CD1c-positive myeloid dendritic cell (primary cell): ENCODE data around the gene ABHD15.

Source experiments
- DNase-seq: peaks from one replicate; pipeline ENCODE4 v3.0.0-alpha.2; 2016; ENCODE audit errors: extremely low spot score

ABHD15 gene

DNA sequence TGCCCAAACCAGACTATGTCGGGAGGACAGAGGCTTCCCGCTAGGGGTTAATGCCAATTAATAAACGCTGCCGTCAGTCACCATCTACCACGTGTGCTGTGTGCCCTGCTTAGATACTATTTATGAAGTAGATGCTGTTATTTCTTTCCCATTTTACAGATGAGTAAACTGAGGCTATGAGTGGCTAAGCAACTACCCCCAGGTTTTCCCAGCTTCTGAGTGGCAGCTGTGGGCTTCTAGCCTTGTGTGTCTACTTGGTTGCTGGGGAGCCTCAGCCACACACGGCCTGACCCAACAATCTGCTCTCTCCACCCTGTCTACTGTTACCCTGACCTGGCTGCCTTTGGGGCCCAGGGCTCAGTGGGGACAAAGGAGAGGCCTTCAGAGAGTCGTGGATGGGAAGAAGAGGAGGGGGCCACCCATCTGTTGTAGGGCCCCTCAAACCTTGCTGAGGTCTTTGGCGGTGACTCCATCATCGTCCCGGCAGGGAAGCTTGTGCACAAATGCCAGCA lies 15.5 kb upstream of the ABHD15 start:
- DNase-seq: no peak

DNA sequence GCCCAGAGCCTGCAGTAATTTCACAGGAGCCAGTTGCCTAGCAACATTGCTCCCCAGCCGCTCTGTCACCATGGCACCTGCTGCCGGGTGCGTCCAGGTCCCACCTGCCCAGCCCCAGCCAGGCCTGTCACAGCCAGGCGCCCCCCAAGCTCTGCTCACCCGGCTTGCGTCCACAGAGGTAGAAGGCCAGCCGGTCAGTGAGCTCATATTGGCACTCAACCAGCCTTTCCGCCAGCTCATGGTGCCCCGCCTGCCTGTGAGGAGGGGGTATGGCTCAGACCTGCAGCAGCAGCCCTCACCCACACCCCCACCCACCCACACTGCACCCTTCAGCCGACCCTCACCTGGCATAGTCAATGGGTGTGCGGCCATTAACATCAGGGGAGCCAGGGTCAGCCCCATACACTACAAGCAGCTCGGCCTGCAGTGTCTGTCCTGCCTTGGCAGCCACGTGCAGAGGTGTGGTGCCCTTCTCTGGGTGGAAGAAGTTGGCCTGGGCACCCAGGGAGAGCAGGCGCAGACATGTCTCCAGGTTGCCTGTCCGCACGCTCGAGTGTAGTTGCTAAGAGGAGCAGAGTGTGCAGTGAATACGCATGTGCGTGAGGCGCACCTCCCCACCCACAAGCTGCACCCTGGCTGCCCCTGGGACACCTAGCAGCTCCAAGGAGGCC lies 14.9 kb upstream of the ABHD15 start:
- DNase-seq: no peak

DNA sequence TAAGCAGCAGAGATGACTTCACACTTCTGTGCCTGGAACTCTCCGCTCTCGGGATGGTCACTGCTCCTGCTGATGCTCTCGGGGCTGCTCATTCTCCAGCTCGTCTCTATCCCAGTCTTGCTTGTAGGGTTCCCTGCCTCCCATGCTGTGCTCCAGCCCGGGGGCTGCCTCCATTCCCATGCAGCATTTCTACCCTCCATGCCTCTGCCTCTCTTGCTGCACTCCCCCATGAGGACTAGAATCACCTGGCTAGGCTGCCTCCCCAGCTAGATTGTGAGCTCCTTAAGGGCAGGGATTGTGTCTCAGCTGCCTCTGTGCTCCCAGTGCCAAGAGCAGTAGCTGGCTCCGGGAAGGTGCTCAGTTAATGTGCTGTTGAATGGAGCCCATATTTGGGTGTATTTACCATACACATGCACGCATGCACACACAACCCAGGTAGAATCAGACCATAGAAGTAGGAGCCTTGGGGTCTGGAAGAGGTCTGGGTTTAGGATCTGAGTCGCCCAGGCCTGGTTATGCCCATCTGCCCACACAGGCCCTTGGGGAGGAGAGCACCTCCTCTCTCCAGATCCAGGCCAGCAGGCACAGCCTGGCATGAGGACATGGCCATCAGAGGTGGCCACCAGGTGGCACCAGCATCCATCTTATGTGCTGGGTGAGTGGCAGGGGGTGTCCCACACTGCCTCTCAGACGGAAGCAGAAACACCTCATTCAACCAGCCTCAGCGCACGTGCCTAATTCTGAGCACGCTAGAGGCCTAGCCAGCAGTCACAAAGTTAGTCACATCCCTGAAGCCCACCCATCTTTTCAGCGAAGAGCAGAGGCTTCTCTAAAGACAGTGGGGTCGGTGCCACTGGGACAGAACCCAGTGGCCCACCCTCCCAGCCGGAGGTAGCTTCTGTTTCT lies 13.3 kb upstream of the ABHD15 start:
- DNase-seq: peak; percentile 93

DNA sequence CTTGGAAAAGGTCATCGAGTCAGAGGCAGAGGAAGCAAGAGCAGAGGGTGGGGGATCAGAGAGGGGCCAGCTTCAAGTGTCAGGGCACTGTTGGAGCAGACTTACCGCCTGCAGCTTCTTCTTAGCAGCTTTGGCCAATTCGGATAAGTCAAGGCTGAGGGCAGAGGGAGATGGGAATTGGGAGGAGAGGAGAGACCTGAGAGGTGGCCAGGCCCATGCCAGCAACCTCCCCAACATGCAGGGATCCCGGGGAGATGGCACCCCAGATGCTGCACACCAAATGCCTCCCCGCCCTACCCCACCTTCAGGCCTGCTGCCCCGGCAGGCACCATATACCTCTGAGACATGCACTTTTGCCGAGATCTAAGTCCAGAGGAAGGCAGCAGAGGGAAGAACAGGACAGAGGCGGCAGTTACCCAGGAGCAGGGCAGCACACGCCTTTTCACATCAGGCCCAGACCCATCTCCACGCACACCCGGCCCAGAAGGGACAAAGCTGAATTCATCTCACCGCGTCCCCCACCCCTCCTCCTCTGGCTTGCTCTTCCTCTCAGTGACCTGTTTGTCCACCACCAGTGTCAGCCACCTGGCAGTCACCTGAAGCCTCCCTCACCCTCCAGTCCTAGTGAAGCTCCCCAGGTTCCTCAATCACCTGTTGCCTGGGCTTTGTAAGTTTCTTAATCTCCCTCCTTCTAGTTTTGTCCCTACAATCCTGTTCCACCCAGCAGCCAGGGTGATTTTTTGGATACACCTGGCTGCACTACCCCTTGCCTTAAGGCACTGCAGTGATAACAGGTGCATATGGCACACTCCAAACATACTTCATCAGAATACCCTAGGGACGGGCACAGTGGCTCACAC lies 12.0 kb upstream of the ABHD15 start:
- DNase-seq: no peak

DNA sequence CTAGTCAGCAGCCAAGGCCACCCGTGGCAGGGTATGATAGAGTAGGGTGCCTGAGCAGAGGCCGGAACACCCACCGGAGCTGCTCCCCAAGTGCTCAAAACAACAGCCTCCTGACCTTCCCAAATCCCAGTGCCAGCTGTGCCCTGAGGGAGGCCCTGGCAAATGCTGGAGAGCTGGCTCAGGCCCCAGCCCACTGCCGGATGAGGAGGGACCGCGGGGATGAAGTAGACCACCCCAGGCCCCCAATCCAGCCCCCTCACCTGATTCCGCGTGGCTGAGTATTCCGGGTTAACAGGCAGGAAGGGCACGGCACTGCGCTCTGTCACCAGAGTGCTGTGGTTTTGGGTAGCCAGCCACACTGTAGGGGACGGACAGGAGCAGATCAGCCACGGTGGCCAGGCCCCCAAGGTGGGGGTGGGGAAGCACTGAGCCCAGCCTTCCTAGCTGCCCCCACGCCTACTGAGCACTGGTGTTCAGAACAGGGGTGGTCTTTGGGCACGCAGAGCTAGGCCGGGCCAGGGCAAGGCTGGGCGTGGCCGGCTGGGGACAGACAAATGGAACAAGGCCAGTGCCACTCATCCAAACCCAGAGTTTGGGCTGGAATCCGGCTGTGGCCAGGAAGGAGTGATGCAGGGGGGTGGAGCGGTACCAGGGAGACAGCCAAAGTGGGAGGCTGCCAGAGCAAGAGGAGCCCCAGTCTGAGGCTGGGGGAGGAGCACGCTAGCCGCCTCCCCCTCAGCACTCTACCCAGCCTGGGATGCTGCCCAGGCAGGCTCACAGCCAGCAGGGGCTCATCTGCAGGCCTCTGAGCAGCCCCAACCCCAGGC lies 10.8 kb upstream of the ABHD15 start:
- no peak for DNase-seq

DNA sequence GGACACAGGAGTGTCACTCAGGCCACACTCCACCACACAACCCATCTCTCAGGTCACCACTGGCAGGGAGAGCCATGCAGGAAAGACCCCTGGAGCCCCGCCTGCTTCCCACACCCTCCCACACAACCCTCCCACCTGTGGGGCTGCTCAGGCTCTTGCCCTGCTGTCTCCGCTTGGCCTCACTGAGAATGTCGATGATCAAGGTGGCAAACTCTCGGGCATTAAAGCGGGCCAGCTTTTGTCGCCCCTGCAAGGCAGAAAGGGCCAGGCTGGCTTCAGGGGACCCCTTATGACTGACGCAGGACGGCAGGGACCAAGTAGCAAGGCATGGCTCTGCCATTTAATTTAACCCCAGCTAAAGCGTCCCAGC lies 10.1 kb upstream of the ABHD15 start:
- DNase-seq: no peak

DNA sequence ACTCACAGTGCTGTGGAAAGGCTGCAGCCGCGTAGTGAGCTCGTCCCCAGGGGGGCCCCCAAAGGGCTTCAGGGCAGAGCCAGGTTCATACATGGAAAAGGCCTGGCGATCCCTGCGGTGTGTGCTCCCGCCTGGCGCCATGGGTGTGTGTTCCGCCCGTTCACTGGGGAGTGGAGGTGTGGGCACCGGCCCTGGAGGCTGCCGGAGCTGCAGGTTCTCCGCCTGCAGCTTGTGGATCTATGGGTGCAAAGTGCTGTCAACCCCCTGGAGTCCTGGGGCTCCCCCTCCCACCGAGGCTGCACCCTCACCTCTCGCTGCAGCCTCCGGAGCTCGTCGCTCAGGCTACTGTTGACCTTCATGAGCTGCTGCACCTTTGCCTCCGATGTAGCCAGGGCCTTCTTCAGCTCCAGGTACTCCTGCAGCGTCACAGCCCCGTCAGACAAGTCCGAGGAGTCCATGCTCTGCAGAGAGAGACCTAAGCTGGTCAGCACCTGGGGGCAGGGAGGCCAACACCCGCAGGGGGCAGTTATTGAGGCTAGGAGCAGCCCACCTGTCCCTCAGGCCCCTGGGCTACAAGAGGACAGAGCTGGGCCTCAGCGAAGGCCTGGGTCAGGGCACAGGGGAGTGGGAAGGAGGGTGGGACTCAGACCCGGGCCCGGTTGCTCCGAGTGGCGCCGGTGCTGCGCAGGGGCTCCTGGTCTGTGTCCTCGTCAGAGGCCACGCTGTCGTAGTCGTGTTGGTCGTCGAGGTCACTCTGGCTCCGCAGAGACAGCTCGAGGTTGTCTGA lies 9.6 kb upstream of the ABHD15 start:
- no peak for DNase-seq

DNA sequence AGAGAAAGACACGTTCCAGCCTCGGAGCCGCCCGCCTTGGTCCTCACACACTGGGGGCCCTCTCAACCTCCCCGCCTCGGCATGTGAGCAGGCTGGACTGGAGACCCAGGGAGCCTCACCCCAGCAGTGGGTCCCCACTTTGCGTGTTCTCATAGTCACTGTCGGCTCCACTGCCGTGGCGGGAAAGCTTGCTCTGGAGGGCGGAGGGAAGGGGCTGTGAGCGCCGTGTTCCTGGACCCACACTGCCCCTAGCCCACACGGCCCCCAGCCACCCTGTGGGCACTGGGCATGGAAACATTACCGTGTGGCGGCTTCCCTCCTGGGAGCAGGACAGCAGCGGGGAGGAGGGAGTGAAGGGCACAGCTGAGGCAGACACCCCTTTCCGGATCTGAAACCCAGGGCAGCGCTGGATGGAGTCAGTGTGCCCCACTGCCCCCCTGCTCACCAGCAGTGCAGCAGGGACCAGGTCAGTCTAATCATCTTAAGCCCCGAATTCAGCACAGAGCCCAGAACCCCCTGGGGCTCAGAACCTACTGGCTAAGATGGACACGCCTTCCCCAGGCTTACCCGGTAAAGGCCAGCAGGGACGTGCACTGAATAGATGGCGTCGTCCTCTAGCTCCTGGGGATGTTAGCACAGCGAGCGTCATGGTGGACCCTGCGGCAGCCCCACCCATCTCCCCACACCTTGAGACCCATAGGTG lies 8.8 kb upstream of the ABHD15 start:
- no peak for DNase-seq

DNA sequence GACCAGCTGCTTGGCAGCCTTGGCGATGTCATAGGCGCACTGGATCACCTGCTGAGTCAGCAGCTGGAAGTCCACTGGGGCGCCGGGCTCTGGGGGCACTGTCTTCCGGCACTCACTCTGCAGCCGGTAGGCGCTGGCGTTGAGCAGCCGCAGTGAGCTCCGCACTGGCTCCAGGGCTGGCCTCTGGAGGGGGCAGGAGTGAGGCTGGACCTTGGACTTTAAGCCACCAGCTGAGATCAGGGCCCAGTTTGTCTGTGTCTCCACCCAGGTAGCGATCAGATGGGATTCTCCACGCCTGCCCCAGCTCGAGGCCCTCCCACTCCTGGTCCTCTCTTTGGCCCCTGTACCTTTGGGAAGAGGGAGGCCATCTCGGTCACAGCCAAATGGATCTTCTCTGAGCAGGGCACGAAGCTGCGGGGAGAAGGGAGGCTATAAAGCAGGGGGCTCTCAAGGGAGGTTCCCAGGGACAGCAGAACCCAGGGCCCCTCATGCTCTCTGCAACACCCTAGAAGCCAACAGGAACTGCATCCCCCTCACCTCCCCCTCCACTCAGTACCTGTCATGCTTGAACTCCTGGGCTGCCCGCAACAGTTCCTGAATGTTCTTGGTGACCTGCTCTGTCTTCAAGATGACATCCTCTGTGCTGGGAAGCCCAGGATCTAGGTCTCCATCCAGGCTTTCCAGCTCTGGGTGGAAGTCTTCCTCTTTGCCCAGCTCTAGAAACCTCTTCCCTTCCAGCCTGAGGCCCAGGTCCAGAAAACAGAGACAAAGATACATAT lies 8.1 kb upstream of the ABHD15 start:
- no peak for DNase-seq

DNA sequence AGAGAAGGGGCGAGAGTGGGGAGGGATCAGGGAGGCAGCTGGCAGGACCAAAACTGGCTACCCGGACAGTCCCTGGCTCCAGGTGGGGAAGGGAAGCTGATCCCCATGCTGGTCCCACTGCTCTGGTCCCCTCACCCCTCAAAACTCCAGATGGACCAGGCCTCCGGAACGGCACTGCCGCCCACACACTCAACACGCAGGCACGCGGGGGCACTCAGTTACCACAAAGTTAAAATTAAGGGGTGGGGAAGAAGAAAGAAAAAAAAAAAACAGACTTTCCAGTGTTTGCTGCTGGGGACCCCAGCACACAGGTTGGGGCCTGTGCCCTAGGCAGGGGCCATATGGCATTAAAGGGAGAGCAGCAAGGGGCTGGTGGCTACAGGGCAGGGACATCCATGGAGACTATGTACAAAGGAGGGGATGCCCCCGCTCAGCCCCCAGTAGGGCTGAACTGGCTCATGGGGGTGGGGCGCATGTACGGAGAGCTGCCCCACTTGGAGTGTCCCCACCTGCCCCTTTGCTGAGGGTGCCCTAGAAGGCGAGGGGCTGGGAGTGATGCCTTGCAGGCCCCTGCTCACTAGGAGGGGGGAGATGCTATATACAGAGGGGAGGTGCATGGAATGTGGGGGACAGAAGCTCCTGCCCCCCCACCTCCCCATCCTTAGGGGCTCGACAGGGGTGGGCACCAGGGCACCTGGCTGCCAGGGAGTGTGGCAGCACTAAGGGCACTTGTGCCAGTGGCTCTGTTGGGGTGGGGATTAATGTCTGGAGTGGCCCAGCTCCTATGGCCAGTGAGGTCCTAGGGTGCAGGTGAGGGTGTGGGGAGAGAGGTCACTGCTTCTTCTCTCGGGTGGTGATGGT lies 7.3 kb upstream of the ABHD15 start:
- DNase-seq: no peak

DNA sequence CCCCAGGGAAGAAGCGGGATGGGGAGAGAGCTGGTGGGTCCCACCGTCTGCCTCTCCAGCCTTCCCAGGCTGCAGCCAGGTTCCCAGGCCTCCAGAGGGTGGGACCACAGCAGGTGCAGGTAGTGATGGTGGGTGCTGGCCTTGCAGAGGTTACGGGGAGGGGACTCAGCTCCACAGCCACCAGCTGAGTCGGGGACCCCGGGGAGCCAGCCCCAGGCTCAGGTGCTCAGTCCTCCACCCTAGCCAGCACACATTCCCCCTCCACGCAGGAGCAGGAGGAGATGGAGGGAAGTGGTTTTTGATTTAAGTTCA lies 6.7 kb upstream of the ABHD15 start:
- DNase-seq: no peak

DNA sequence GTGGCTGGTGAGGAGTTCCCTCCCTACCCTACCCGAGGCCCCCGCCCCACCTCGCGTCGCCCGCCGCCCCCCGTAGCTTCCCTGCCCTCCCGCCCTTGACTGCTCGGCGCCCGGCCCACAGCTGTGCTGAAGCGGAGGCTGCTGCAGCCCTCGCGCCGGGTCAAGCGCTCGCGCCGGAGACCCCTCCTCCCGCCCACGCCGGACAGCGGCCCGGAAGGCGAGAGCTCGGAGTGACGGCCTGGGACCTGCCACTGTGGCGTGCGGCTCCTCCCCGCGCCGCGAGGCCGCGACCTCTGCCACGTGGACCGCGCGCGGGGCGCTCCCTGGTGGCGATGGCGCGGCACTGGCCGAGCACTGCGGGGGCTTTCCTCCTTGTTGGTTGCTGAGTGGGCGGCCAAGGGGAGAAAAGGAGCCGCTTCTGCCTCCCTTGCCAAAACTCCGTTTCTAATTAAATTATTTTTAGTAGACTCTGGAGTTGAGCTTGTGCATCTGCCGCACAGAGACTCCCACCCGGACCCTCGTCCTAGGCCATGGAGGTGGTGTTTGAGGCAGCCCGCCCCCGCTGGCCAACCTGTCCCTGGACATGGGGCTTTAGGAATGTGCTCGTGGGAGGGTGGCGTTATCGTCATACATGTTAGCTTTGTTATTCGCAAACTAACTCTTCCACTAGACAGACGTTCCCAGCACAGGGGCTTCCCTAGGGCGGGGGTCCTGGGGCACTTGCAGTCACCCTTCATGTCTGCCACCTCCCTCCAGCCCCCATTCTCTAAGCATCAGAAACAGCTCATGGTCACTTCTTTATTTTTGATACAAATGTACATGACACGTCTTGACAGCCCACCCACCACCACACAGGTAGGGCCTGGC lies 6.1 kb upstream of the ABHD15 start:
- DNase-seq: peak; percentile 84

DNA sequence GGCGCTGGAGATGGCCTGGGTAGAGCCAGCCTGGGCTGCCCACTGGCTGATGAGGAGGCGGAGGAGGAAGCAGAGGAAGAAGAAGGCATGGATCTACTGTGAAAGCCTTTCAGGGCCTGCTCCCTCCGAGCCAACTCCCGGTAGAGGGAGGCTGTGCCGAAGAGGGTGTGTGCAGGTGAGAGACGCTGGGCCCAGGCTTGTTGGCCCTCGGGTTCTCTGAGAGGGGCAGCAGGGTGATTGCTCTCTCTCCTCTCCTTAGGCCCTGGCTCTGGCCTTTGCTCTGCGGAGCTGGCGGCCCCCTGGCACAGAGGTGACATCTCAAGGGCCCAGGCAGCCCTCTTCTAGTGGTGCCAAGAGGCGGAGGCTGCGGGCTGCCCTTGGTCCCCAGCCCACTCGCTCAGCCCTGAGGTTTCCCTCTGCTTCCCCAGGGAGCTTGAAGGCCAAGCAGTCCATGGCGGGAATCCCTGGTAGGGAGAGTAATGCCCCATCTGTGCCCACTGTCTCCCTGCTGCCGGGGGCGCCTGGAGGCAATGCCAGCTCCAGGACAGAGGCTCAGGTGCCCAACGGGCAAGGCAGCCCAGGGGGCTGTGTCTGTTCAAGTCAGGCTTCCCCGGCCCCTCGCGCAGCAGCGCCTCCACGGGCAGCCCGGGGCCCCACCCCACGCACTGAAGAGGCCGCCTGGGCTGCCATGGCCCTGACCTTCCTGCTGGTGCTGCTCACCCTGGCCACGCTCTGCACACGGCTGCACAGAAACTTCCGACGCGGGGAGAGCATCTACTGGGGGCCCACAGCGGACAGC lies 5.2 kb upstream of the ABHD15 start:
- DNase-seq: no peak

DNA sequence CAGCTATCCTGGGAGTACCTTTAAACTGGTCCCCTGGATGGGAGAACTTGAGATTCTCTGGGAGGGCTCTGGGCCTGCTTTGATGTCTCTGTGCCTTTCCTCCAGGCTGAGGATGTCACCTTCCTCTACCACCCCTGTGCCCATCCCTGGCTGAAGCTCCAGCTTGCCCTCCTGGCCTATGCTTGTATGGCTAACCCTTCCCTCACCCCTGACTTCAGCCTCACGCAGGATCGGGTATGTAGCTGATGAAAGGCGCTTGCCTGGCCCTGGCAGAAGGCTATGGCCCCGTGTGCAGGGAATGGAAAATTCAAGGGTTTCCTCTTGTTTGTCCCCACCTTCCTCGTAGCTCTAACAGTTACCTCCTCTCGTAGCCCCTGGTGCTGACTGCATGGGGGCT lies 4.6 kb upstream of the ABHD15 start:
- no peak for DNase-seq

DNA sequence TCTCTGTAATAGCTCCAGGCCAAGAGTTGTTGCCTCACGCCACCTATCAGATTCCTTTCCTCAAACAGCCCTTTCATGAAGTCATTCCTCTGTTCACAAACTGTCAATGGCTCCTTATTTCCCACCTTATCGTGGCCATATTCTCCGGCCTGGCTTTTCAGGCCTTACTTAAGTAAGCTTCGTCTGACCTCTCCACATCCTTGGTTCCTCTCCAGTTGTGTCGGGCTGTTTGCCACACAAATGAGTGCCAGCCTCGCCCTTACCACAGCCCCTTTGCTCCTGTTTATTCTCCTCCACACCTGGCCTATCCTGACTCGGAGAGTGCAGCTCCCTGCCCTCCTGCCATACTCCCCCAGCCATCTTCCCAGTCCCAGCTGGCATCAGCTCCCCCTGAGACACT lies 3.7 kb upstream of the ABHD15 start:
- DNase-seq: no peak

DNA sequence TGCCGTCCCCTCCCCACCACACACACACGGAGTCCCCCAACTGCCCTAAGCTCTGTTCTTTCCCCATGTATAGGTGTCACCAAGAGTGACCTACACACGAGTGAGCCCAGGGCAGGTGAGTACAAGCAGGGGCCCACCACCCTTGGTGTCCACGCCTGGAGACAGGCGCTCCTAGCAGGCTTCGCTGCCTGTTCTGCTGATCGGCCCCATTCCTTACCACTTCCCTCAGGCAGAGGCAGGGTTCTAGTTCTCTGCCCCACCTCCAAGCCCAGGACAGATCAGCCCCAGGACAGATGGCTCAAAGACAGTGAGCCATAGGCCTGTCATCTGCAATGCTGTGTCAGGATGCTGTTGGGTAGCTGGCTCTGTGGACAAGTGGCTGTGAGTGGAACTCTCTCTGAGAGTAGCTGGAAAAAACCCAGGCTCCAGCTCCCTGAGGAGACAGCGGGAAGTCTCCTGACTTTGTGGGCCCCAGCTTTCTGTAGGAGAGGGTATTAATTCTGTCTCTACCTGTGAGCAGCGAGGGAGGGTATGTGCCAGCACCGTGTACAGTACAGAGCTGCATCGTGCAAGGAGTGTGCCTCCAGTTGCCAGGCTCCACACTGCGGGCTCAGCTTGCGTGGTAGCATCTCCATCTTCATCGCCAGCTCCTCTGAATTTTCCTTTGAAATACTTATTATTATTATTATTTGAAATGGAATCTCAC lies 2.6 kb upstream of the ABHD15 start:
- no peak for DNase-seq
